HepG2 (cell line): ENCODE results near the gene TLL2. TPM values are rescaled to one million over a fixed set of nuclear protein-coding genes. Genes with fewer than 3 reads are reported as not detected.

Experiments used
- FOXM1 ChIP-seq: sonication (generic); formaldehyde crosslinking; IDR thresholded peaks from 2 replicates; pipeline ENCODE4 v1.5.0; 2020; ENCODE audit warnings: missing genetic modification reagents
- GATAD1 ChIP-seq: IDR thresholded peaks from 2 replicates; pipeline ENCODE4 v1.6.1; 2016; ENCODE audit warnings: missing genetic modification reagents, missing compliant biosample characterization
- KDM3A ChIP-seq: IDR thresholded peaks from 2 replicates; pipeline ENCODE4 v1.6.1; 2018; ENCODE audit warnings: low read depth, missing compliant biosample characterization
- PHF5A ChIP-seq: IDR thresholded peaks from one replicate; pipeline ENCODE4 v1.6.1; 2018; ENCODE audit warnings: low read depth, missing genetic modification reagents; ENCODE audit not compliant: unreplicated experiment
- POLR2A ChIP-seq, 2 experiments: IDR thresholded peaks; 2 replicates each; pipeline ENCODE4 v1.6.1; 2011; ENCODE audit warnings: low read depth in 2 of 2, low read length in 2 of 2, mild to moderate bottlenecking in 1 of 2, moderate library complexity in 1 of 2; ENCODE audit not compliant: insufficient read depth in 1 of 2
- RFX3 ChIP-seq: IDR thresholded peaks from 2 replicates; pipeline ENCODE4 v1.6.1; 2016; ENCODE audit warnings: missing biosample characterization, missing genetic modification reagents
- RXRB ChIP-seq: IDR thresholded peaks from 2 replicates; pipeline ENCODE4 v1.6.1; 2016; ENCODE audit warnings: borderline replicate concordance, missing genetic modification reagents, missing compliant biosample characterization
- STAT5B ChIP-seq: sonication (generic); formaldehyde crosslinking; IDR thresholded peaks from 2 replicates; pipeline ENCODE4 v1.4.0; 2020; ENCODE audit warnings: missing genetic modification reagents
- ZNF546 ChIP-seq: sonication (generic); formaldehyde crosslinking; conservative IDR thresholded peaks from 2 replicates; pipeline ENCODE4 v1.8.1; 2023; ENCODE audit warnings: mild to moderate bottlenecking, missing genetic modification reagents
- ZNF563 ChIP-seq: sonication (generic); formaldehyde crosslinking; IDR thresholded peaks from 2 replicates; pipeline ENCODE4 v1.8.0; 2022; ENCODE audit warnings: mild to moderate bottlenecking, moderate library complexity, missing genetic modification reagents
- ZNF788 ChIP-seq: sonication (generic); formaldehyde crosslinking; IDR thresholded peaks from 2 replicates; pipeline ENCODE4 v1.5.0; 2020; ENCODE audit warnings: mild to moderate bottlenecking, missing genetic modification reagents, borderline replicate concordance
- ZNF790 ChIP-seq: sonication (generic); formaldehyde crosslinking; IDR thresholded peaks from 2 replicates; pipeline ENCODE4 v1.8.0; 2022; ENCODE audit warnings: missing genetic modification reagents, mild to moderate bottlenecking, borderline replicate concordance
- polyA plus RNA-seq, 8 experiments: library from polyadenylated mRNA; depleted of rRNA in 3 of 8; stranded (reverse) in 7 of 8; unstranded in 1 of 8; fragments of >200 nt; fragmentation: Illumina TruSeq in 4 of 8; extraction: Trizol in 4 of 8; gene quantifications; 2 replicates each; pipeline versions ENCODE4 v1.2.1 to v1.2.3, GENCODE V29; 2011 to 2016; ENCODE audit warnings: low read depth in 4 of 8, missing spikeins in 1 of 8, mixed read lengths in 1 of 8; ENCODE audit not compliant: insufficient read depth in 1 of 8
- total RNA-seq, 5 experiments: library from RNA; depleted of rRNA; stranded (reverse); fragments of >200 nt; fragmentation: Illumina TruSeq; extraction: Trizol; gene quantifications; 2 replicates each; pipeline ENCODE4 v1.2.3, GENCODE V29; 2016; ENCODE audit warnings: low read depth in 1 of 5
- TF ChIP-seq, protein P1 (sequence below): sonication (generic); formaldehyde crosslinking; conservative IDR thresholded peaks from 2 replicates; pipeline ENCODE4 v1.8.0; 2022; ENCODE audit warnings: mild to moderate bottlenecking, moderate library complexity, missing genetic modification reagents
- TF ChIP-seq, protein P2 (sequence below): sonication (generic); formaldehyde crosslinking; IDR thresholded peaks from 2 replicates; pipeline ENCODE4 v1.4.0; 2020; ENCODE audit warnings: missing genetic modification reagents
- TF ChIP-seq, protein P3 (sequence below): sonication (generic); formaldehyde crosslinking; IDR thresholded peaks from 2 replicates; pipeline ENCODE4 v1.5.0; 2020; ENCODE audit warnings: mild to moderate bottlenecking, missing genetic modification reagents, borderline replicate concordance
- TF ChIP-seq, protein P4 (sequence below): sonication (generic); formaldehyde crosslinking; IDR thresholded peaks from 2 replicates; pipeline ENCODE4 v1.4.0; 2020; ENCODE audit warnings: mild to moderate bottlenecking, missing genetic modification reagents
- TF ChIP-seq, protein P5 (sequence below): sonication (generic); formaldehyde crosslinking; conservative IDR thresholded peaks from 2 replicates; pipeline ENCODE4 v1.4.0; 2020; ENCODE audit warnings: missing genetic modification reagents

The TLL2 gene
- total and polyA plus RNA-seq, 2 of the 13 experiments (the other 11 are each of a cell fraction or from before 2014, with no cell fraction given): 0.09 TPM; not detected in 1

DNA sequence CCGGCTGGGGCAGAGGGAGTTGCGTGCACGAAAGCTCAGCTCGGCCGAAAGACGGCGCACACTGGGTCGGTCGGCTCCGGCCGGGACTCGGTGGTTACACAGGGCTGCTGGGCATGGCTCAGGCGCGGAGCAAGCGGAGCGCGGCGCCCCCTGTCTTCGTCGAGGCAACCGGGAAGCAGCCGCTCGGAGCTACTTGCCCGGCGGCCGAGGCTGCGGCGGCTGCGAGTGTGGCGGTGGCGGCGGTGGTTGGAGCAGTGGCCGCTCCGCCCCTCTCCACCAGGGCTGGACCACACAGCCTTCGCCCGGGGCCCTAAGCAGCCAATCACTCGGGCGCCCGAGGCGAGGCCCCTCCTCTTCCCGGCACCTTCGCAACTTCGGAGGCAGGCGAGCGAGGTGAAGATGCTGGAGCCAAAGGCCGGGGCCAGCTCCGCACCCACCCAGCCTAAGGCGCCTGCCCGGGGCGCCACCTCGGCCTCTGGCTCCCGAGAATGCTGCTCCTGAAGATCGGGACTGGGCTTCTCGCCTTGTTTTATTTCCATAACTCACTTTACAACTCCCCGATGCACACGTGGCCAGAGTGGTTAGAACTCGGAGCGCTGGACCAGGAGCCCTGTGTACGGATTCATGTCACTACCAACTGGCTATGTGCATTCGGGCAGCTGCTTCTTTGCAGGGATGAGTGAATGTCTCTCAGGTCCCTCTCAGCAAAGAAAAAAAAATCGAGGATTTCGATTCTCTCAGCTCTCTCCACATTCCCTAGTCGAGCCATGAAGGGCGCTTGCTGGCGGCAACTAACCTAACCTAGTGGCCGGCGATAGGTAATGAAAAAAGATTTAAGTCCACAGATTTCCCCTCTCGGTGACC lies at the start of gene TLL2 (continued):
- TF ChIP-seq, protein P1, sequence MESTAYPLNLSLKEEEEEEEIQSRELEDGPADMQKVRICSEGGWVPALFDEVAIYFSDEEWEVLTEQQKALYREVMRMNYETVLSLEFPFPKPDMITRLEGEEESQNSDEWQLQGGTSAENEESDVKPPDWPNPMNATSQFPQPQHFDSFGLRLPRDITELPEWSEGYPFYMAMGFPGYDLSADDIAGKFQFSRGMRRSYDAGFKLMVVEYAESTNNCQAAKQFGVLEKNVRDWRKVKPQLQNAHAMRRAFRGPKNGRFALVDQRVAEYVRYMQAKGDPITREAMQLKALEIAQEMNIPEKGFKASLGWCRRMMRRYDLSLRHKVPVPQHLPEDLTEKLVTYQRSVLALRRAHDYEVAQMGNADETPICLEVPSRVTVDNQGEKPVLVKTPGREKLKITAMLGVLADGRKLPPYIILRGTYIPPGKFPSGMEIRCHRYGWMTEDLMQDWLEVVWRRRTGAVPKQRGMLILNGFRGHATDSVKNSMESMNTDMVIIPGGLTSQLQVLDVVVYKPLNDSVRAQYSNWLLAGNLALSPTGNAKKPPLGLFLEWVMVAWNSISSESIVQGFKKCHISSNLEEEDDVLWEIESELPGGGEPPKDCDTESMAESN (CRISPR knock-in tag): 0 out of 2 replicates have a peak, but pooled peaks have one; percentile 18
- TF ChIP-seq, protein P2, sequence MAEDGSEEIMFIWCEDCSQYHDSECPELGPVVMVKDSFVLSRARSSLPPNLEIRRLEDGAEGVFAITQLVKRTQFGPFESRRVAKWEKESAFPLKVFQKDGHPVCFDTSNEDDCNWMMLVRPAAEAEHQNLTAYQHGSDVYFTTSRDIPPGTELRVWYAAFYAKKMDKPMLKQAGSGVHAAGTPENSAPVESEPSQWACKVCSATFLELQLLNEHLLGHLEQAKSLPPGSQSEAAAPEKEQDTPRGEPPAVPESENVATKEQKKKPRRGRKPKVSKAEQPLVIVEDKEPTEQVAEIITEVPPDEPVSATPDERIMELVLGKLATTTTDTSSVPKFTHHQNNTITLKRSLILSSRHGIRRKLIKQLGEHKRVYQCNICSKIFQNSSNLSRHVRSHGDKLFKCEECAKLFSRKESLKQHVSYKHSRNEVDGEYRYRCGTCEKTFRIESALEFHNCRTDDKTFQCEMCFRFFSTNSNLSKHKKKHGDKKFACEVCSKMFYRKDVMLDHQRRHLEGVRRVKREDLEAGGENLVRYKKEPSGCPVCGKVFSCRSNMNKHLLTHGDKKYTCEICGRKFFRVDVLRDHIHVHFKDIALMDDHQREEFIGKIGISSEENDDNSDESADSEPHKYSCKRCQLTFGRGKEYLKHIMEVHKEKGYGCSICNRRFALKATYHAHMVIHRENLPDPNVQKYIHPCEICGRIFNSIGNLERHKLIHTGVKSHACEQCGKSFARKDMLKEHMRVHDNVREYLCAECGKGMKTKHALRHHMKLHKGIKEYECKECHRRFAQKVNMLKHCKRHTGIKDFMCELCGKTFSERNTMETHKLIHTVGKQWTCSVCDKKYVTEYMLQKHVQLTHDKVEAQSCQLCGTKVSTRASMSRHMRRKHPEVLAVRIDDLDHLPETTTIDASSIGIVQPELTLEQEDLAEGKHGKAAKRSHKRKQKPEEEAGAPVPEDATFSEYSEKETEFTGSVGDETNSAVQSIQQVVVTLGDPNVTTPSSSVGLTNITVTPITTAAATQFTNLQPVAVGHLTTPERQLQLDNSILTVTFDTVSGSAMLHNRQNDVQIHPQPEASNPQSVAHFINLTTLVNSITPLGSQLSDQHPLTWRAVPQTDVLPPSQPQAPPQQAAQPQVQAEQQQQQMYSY (CRISPR knock-in tag): 0 out of 2 replicates have a peak, but pooled peaks have one; percentile 21
- no peak for TF ChIP-seq GATAD1
- peak; percentile 85 for TF ChIP-seq ZNF563 (CRISPR knock-in tag)
- TF ChIP-seq STAT5B (CRISPR knock-in tag): no peak
- TF ChIP-seq, protein P3, sequence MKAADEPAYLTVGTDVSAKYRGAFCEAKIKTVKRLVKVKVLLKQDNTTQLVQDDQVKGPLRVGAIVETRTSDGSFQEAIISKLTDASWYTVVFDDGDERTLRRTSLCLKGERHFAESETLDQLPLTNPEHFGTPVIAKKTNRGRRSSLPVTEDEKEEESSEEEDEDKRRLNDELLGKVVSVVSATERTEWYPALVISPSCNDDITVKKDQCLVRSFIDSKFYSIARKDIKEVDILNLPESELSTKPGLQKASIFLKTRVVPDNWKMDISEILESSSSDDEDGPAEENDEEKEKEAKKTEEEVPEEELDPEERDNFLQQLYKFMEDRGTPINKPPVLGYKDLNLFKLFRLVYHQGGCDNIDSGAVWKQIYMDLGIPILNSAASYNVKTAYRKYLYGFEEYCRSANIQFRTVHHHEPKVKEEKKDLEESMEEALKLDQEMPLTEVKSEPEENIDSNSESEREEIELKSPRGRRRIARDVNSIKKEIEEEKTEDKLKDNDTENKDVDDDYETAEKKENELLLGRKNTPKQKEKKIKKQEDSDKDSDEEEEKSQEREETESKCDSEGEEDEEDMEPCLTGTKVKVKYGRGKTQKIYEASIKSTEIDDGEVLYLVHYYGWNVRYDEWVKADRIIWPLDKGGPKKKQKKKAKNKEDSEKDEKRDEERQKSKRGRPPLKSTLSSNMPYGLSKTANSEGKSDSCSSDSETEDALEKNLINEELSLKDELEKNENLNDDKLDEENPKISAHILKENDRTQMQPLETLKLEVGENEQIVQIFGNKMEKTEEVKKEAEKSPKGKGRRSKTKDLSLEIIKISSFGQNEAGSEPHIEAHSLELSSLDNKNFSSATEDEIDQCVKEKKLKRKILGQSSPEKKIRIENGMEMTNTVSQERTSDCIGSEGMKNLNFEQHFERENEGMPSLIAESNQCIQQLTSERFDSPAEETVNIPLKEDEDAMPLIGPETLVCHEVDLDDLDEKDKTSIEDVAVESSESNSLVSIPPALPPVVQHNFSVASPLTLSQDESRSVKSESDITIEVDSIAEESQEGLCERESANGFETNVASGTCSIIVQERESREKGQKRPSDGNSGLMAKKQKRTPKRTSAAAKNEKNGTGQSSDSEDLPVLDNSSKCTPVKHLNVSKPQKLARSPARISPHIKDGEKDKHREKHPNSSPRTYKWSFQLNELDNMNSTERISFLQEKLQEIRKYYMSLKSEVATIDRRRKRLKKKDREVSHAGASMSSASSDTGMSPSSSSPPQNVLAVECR (CRISPR knock-in tag): peak; percentile 75
- TF ChIP-seq RFX3 (CRISPR knock-in tag): no peak
- TF ChIP-seq FOXM1 (CRISPR knock-in tag): no peak
- no peak for TF ChIP-seq ZNF790 (CRISPR knock-in tag)
- 0 out of 2 replicates have a peak, but pooled peaks have one; percentile 13 for TF ChIP-seq RXRB
- no peak for TF ChIP-seq POLR2A (IDR thresholded peaks at IDR 0.05; ENCODE audit: insufficient read depth in 1 of 2, low read depth in 2 of 2, low read length in 2 of 2)
- TF ChIP-seq KDM3A (CRISPR knock-in tag): peak; percentile 67; the same call in 1 of the 2 replicates
- no peak for TF ChIP-seq ZNF788 (CRISPR knock-in tag)
- TF ChIP-seq, protein P4, sequence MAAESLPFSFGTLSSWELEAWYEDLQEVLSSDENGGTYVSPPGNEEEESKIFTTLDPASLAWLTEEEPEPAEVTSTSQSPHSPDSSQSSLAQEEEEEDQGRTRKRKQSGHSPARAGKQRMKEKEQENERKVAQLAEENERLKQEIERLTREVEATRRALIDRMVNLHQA: no peak
- TF ChIP-seq ZNF546 (CRISPR knock-in tag): no peak
- TF ChIP-seq, protein P5, sequence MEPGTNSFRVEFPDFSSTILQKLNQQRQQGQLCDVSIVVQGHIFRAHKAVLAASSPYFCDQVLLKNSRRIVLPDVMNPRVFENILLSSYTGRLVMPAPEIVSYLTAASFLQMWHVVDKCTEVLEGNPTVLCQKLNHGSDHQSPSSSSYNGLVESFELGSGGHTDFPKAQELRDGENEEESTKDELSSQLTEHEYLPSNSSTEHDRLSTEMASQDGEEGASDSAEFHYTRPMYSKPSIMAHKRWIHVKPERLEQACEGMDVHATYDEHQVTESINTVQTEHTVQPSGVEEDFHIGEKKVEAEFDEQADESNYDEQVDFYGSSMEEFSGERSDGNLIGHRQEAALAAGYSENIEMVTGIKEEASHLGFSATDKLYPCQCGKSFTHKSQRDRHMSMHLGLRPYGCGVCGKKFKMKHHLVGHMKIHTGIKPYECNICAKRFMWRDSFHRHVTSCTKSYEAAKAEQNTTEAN (CRISPR knock-in tag): no peak
- TF ChIP-seq PHF5A (CRISPR knock-in tag): no peak
